Dedifferentiated amniotic fluid mesenchymal stem cell (primary cell): ENCODE results near the gene SLC6A15.
A peak's percentile ranks its signal among the peaks of the same experiment; 100 is the strongest.

ENCODE experiments used
- DNase-seq: peaks from one replicate; pipeline ENCODE4 v3.0.0-alpha.2; 2016; ENCODE audit errors: extremely low spot score

The SLC6A15 gene

DNA sequence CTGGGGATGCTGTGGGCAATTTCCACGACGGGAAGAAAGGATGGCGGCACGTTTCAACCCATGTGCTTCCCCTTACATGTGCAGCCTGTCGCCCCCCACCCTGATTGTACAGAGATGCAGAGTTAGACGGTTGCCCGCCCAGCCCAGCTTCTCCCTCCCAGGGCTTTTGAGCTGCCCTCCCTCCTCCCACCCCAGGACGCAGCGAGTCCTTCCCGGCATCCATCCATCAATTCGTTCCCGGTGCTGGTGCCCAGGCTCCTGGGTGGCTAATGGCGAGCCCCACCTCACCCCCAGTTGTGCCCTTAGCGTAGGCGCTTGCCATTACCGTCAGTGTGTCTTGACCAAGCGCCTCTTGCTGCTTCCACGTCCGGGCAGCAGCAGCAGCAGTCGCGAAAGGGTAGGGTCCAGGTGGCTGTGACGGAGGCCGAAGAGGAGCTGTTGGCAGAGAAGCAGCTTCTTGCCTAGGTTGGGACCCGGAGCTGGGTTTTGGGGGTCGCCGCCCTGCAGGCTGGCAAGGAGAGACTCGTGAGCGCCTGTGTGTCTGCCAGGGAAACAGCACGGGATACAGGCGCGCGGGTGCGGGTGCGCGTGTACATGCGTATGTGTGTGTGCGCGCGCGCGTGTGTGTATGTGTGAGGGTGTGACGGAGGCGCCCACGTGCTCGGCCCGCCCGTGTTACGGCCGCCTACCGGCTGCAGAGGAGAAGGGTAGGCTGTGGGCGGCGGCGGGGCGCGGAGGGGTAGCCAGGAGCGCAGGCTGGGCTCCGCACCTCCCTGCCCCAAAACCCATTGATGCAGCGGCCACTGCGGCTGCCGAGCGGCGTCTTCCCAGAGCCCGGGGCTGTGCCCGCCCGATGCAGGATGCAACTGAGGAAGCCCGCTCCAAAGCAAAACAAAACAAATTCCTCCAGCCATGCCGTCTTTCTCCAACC is at the start of gene SLC6A15:
TSS of gene SLC6A15 (minus strand) at position 602 of the 931 bp plus-strand sequence. CDS start 20,679 bp downstream, outside the sequence.
- peak; percentile 40 for DNase-seq

DNA sequence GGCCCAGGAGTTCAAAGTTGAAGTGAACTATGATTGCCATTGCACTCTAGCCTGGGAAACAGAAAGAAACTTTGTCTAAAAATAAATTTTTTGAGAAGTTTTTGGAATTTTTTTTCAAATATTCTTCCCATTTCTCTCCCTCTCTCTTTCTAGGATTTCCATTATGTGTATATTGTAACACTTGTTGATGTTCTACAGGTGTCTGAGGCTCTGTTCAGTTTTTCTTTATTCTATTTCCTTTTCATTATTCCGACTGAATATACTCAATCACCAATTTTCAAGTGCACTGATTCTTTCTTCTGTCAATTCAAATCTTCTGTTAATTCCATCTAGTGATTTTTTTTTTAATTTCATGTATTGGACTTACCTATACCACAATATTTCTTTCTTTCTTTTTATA is 48.3 kb upstream of the SLC6A15 start:
- DNase-seq = no peak

DNA sequence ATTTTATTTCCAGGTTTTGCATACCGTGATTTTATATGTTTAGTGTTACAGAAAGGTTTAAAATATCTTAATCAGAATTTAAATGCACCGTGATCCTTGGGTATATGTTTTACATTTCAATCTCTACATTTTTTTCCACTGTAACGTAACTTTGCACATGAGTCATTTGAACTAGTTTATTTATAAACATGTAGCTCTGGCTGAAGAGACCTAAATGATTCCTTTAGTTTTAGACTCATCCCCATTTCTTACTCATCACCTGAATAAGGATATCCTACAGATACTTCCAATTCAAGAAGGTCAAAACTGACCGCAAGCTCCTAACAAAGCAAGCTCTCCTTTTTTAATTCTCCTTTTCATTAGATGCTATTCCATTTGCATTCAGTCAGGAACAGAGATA is 42.7 kb upstream of the SLC6A15 start:
- DNase-seq = no peak

DNA sequence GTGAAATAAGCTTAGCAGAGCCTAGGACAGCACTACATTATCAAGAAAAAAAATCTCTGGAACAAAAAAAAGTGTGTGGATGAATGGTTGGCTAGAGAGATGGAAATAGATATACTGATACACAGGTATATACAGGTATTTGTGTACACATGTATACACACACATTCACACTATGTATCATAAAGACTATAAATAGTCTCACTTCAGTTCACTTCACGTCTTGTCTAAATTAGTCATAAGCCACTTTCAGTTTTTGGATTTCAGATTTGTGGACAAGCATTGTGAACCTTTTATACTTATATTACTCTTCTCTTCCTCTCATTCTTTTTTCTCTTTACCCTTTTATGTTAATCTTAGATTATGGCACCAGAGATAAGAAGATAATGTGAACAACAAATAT is 41.8 kb upstream of the SLC6A15 start:
- DNase-seq = no peak

DNA sequence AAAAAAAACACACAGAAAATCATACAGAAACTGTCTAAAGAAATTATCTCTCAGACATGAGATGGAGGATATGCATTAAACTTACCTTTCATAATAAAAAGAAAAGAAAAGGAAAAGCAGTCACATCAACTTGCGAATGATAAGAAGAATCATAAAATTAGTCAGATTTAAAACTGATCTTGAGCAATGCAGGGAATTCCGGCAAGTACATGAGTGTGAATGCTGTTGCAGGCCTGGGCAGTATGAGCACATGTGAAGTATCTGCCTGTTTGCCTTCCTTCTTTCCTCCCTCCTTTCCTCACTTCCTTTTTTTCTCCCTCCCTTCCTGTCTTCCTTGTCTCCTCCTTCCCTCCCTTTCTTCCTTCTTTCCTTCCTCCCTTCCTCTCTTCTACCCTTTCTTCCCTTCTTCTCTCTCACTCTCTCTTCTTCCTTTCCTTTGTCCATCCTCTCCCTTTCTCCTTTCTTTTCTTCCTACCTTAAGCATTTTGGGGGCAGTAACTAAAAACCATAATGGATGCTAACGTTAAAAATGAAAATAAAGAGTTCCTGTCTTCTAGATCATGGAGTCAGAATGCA is 38.5 kb upstream of the SLC6A15 start:
- DNase-seq = no peak

DNA sequence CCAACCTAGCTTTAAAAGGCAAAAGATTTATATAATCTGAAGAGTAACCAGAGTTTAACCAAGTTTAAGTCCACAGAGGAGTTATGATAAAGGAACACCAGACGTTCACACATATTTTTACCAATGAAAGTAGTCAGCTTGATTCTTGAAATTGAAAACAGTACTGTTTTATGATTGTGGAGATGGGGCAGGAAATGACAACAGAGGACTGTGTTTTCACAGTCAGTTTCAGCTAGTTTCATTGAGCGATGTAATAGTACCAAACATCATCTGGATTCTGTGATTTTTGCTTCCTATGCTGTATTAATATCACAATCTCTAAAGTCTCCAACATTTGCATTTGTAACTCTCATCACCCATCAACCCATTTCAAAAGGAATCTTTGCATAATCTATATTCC is 34.2 kb upstream of the SLC6A15 start:
- no peak for DNase-seq

DNA sequence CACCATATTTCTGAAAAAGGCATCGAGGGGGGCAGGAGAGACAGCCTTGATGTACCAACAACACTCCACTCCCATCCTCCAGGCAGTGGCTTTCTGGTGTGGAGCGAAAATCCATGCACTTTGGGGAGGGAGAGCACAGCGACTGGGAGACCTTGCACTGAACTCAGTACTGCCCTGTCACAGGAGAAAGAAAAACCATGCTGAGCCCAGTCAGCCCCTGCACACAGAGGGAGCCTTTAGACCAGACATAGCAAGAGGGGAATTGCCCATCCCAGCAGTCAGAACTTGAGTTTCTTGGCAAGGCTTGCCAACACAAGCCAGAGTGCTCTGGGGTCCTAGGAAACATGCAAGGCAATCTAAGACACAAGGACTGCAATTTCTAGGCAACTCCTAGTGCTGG is 24.8 kb upstream of the SLC6A15 start:
- no peak for DNase-seq

DNA sequence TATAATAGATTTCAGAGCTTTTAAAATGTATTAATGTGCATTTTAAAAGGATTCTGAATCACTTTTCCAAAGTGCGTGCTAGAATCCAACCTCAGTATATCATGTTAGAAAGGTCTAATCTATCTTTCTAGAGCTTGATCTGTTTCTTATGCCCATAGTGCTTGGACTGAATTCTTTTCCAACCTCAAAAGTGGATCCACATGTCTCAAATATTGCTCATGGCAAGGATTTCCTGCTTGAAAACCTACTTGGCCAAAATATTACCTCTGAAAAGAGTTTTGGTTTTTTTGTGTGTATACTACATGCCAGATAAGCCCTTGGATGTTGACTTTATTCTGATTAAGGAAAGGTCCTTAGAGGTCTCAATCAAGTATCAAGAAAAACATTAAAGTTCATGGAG is 16.9 kb upstream of the SLC6A15 start:
- DNase-seq = no peak

DNA sequence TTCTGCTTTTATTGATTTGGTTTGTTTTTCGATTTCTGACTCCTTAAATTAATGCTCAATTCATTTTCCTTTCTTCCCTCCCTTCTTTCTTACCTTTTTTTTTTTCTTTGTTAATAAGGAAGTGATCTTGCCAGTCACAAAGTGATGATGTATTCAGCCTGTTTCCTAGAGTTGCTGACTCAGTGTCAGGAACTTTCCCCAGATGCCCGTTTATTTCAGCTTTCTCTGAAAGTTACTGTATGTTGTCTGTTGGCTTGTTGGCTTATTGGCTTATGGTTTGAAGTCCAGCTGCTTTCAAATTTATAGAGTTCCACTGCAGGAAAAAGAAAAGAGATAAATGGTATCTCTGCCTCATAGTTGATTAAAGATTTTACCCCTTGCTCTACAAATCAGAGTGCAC is 12.4 kb upstream of the SLC6A15 start:
- peak; percentile 41 for DNase-seq

DNA sequence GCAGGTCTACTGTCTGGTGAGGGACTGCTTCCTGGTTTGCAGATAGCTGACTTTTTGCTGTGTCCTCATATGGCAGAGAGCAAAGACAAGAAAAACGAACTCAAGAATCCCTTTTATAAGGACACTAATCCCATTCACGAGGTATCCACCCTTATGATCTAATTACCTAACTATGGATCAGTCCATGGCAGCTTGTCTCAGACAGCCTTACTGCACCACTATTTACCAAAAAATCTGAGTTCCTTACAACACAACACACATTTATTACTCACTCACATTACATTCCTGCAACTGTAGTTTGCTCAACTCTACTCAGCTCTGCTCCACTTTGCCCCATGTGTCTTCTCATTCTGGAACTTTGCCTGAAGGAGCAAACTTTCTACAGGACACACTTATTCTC is 10.1 kb upstream of the SLC6A15 start:
- DNase-seq = no peak

DNA sequence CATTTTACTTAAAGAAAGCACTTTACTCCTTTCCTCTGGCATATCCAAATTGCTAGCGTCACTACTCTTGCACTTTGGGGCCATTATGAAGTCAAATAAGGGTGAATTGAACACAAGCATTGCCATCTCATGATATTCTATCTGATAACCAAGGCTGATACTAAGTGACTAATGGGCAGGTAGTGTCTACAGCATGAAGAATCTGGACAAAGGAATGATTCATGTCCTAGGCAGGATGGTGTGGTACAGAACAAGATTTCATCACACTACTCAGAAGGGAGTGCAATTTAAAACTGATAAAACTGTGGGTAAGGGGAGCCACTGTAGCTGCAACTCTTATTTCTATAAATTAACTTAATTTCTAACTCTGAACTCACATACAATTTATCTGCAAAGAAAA is 7.7 kb upstream of the SLC6A15 start:
- DNase-seq = no peak

DNA sequence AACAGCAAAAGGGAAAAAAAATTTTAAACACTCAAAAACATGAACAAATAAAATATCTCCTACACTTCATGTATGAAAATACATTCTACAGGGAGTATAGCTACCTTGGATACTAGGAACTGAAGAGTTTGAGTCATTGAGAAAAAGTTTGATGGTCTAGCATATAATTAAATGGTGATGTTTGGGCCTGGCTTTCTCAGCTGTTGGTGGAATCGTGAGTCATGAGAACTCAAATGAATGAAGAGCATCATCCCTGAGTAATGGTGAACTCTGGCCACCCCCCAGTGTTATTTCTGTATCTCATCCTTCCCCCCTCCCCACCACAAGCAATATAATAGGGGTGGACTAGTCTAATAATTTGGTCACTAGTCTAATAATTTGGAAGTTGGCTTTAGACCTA is 6.7 kb upstream of the SLC6A15 start:
- DNase-seq = no peak

DNA sequence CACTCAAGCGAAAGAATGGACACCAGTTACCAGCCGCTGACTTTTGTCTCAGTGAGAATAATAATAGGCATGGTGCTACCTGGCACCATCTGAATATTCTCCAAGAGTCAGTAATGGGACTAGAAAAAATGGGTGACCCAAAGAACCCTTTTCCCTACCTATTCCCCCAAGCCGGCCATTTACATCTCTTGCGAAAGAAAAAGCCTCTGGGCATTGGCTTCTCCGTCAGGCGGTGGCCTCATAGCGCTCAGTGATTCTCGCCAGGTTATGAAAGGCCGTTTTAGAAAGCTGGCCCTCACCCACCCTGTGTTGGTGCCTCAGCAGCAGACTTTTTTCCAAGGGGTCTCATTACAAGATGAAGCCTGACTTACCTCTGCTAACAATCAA is 523 bp upstream of the SLC6A15 start:
- DNase-seq = no peak

DNA sequence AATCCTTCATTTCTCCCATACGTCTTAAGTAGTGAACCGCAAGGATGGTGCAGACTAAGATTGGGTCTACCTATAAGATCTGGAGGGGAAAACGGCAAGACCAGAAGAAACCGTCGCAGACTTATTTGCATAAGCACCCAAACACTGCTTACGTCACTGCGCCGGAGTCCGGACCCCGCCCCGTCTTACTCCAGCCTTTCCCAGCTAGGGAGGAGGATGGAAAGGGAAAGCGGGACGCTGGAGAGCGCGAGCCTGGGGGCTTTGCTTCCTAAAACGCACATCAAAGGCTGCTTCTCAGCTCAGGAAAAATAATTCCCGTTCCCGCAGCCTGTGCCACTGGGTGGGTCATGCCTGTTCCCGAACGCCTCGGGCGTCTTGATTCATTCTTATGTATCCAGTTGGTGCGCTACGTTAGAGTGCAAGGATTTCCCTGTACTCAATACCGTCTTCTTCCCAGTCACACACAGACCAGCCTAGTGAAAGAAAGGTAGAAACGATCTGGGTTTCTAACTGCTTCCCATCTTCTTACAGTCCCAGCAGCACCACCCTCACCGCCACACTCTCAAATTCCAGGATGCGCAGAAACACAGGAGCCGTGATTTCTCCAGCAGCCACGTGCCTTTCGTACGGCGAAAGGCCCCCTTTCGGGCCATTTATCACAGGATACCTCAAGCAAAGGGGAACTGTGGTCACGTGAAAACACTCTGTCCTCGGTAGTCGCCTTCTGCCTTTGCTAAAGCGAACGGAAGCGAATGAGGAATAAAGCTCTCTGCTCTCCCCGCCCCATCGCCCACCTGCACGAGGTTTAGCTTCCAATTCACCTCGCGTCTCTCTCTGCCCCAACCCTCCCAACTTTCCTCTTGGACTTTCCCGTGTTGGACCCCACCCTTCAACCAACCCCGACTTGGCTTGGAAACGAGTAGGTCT is 1.1 kb downstream of the SLC6A15 start:
- DNase-seq = peak; percentile 69

DNA sequence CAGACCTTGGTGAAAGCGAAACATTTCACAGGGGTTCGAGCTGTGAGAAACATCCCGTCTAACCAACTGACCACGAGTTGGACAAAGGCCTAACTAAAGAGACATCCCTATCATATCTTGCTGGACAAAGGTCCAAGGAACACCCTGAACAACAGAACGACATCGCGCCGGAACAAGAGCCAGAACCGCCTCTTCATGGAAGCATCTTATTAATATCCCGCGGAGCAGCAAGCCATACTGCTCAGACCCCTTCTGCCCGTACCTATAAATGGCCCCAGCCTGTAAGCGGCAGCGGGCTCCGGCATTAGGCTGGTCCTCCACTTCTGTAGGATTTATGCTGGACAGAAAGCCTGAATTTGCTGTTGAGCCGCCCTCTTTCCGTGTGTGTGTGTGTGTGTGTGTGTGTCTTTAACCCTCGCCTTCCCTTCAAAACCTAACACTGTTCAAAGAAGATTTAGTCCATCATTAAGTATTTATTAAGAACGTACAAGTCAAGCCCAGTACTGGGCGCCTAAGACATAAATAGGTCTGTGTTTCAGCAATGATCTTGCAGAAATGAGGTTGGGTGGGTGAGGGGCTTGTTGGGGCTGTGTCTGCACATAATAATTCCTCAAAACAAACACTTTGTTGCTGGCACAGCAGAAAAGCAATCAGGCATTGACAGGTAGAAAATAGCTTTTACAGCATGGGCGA is 1.9 kb downstream of the SLC6A15 start:
- no peak for DNase-seq

DNA sequence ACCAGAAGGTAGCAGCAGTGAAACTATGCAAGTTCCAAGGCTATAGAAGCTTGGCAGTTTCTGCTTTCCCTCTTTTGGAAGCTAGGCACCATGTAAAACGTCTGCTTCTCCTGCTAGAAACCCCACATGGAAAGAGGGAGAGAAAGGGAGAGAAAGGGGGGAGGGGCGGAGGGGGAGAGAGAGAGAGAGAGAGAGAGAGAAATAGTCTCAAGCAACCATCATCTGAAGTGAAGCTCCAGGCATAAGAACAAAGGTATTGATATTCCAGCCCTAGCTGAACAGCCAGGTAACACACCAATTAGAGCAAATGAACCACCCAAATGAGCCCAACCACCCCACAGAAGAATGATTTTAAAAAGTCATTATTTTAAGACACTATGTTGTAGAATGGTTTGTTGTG is 8.5 kb downstream of the SLC6A15 start:
- no peak for DNase-seq

DNA sequence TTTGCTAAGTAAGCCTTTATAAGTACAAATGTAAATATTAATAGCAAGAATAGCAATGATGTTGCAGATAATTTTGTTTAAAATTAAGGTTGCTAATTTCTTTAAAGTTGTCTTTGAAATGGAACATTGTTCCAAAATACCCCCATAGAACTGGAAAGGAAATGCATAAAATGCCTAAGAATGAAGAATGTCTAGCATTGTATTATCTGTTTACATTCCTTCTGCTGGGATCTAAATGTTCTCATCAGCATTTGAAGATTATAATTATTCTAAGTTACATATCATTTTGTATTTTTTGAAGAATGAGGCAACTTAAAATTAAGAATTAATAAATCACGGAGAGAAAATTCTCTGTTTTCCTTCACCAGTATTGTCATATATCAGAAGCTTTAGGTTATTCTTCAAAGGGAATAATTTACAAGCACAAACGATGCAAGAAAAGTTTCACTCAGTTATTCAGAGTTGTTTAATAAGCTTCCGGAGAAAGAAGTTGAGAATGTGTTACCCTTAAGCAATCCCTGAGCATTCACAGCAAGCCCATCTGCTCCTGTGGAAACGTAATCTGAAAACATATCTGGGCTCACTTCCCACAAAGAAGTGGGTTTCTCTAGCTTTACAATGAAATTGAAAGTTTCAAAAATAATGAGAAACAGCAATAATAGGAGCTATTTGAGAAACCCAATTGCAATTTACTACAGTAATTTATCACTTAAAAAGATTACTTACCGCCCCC is 21.3 kb downstream of the SLC6A15 start:
- DNase-seq = no peak

DNA sequence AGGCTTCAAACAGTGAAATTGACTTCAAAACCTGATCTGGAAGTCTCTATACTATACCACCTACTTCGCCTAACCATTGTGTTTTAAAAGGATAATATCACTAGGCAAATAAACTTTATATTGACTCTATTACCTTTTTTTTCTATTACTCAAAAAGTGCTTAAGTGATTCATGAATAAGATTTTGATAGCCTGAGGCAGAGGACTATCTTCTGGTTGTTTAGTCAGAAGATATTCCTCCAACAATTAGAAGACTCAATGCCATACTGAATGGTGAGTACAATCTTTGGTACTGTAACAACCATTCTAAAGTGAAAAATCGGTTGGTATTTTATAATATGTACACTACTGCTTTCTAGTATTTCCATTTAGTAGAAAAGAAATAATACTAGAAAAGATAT is 22.8 kb downstream of the SLC6A15 start:
- DNase-seq = no peak

DNA sequence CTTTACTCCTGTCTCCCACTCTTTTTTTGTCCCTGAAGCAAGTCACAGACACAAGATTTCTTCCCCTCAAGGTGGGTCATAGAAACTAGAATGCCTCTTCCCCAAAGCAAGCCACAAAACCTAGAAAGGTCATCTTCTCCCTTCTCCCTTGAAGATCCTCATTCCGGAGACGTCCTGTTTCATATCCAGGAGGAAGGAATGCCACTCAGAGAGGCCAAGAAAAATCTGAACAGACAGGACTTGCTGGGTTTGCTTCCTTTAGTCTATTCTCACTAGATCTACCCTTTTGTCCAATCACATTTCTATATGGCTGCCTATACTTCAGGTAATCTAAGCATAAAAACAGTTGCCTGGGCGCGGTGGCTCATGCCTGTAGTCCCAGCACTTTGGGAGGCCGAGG is 23.7 kb downstream of the SLC6A15 start:
- no peak for DNase-seq

DNA sequence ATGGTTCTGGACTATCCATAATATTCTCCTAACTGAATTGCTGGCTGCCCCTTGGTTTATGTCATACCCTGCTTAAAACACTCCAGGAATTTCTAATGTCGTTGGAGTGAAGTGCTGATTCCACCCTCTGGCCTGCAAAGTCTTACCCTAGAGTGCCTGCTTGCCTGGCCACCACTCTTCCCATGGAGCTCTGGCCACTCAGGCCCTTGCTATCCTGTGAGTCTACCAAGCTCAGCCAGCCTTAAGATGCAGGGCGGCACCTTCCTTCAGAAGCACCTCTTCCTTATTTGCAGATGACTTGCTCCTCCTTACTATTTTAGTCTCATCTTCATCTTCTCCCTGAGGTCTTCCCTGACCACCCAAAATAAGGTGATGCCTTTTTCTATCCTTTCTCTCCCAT is 35.3 kb downstream of the SLC6A15 start:
- no peak for DNase-seq

DNA sequence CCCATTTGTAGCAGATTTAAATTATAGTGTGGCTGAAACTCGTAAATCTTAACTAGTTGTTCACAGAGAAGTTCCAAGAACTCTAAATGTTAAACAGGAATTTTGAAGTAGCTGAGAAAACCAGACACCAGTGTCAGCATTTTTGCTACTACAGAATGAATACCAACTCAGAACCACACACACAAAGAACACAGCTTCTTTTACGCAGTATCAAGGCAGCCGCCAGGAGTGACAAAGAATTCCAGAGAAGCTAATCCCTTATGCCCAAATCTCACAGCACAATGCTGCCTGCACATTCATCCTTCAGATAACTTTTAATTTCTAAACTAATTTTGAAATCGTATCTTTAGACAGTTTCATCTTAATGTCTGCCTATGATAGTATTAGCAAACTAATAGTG is 37.4 kb downstream of the SLC6A15 start:
- DNase-seq = no peak
